HG03565 (cell line): Measurements from ENCODE around the gene RAPGEF1.
"Not testable (repeated sequence)": the region's sequence is repeated elsewhere in the genome, so short reads cannot be mapped to it uniquely, and the experiment has no call there.

Experiments
- ATAC-seq: cut with Tn5 transposase; IDR thresholded peaks from one replicate; pipeline ENCODE4 v1.9.1; 2021; ENCODE audit warnings: mild to moderate bottlenecking, moderate library complexity; ENCODE audit not compliant: unreplicated experiment

RAPGEF1 gene

DNA sequence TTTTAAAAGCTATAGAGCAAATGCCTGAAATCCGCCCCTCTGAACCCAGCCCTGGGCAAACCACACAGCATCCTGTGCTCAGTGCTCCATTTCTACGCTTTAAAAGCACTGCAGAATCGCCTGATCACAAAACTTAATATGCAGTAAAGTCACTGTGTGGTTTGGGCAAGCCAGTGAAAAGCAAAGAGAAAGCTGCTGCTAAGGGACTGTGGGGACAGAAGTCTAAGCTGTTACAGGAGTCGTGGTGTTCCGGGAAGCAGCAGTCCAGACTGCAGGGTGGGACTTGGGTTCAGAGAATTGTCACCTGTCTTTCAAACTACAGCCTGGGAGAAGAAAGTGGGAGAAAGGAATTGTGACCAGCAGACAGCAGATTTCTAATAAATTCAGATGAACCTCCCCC lies 8.2 kb downstream of the RAPGEF1 start:
- no peak for ATAC-seq

DNA sequence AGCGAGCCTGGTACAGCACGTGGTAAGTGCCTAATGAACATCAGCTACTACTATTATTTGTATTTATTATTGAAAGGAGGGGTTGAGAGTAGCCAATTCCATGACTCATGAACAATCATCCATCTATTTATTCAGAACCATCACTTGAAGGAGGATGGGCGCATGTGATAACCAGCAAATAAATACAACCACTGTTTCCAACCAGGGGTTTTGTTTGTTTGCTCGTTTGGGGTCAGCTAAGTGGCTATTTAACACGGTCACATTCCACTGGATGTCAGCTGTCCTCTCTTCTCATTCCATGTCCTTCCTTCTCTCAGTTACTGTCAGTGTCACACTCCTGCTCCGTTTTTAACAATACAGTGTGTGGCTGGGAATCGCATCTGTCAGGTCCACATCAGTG lies 8.6 kb downstream of the RAPGEF1 start:
- no peak for ATAC-seq

DNA sequence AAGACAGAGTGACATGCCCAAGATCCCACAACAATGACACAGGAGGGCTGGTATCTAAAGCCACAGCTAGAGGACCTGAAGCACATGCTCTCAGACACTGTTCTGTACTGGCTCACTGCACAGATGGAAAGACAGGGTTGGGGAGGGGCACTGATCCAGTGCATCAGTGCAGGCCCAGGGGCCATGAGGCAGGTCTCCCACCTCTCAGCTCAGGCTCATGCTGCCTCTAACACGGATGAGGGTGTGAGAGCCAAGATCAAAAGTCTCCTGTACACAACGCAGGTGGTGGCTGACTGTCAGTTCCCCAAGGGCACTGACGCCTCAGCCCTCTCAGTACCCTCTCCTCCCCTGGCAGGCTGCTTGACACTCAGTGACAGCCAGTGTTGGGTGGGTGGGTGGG lies 10.9 kb downstream of the RAPGEF1 start:
- peak; percentile 12 for ATAC-seq

DNA sequence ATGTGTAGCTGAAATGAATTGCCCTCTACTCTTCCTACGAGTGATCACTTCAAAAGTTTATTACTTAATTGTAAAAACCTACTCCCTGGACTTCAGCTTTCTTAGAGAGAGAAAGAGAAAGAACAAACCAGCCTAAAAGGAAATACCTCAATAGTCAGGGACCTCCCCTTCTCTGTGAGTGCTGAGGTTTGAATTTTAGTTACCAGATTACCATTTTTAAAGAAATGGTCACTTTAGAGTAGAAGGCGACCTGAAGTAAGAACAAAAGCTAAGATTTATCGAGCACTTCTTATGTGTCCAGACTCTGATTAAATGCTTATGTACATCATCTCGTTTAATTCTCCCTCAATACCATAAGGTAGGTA lies 11.3 kb downstream of the RAPGEF1 start:
- ATAC-seq = no peak

DNA sequence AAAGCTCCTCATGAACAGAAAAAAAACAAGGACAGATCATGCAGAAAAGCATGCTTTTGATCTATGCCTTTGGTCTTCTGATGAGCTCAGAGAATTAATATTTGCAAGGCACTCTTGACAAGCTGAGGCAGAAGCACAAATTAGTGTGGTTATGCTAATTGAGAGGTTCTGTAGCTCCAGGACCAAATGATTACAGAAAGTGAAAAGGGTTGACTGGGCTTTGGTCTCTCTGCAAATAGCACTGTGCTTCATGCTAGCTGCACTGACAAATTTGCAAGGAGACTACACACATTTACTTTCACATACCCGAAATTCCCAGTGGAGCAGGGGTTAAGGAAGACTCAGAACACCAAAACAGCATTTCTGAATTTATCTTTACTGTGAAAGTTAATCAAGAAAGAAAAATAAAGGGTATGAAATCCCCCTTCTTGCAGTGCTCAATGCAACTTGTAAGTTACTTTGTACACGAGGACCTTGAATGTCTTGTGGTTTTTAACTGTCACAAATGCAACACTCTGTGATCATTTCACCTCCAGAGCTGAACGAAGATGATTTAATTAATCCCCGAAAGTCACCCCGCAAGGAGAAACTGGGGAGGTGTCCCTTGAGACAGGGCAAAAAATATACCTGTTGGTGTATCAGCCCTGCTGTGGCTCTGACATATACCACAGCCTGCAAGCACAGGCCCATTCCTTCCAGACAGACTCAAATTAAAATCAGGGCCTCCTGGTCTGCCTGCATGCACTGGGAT lies 11.9 kb downstream of the RAPGEF1 start:
- ATAC-seq = no peak

DNA sequence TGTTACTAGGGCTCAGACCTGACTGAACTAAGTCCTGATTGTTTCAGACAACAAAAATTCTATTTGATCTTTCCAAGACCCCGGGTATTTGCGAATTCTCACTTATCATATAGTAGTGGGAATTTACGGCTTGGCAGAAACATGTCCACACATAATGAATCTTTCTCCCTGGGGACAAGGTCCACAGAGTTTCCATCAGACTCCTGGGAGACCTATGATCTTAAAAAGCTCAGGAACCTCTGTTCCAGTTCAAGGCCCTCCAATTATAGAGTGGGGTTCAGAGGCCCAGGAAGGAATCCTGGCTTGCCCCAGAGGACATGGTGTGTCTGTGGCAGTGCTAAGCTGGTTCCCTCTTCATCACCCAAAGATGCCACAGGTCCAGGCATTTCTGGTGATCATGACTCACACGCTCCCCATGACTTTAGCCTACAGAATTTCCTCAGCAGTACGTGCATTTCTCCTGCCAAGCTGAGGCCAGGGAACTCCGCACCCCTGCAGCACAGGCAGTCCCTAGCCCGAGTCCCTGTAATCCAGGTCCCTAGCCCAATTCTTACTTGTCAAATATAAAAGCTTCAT lies 12.6 kb downstream of the RAPGEF1 start:
- no peak for ATAC-seq

DNA sequence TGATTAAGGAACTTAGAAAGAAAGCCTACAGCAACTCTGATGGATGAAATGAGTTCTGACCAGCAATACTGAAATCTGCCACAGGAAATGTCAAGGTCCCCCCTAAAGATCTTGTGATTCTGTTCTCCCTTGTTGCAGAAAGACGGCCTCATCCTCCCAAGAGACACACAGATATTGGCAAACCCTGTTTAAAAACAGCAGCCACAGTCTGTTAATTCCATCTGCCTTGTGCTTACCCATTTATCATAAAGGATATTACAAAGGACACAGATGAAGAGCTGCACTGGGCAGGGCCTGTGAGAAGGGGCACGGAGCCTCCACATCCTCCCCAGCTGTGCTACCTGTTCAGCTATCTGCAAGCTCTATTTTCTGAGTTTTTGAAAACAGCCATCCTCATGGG lies 15.2 kb downstream of the RAPGEF1 start:
- ATAC-seq = no peak

DNA sequence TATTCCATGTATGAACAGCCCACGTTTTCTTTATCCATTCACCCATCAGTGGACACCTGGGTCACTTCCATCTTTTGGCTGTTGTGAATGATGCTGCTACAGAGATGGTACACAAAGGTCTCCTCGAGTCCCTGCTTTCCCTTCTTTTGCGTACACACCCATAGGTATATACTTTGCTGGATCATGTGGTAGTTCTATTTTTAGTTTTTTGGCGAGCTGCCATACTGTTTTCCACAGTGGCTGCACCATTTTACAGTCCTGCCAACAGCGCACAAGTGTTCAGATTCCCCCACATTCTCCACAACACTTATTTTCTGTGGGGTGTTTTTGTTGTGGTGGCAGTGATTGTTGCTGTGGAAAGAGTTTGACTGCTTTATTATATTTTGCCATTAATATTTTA lies 16.2 kb downstream of the RAPGEF1 start:
- no peak for ATAC-seq

DNA sequence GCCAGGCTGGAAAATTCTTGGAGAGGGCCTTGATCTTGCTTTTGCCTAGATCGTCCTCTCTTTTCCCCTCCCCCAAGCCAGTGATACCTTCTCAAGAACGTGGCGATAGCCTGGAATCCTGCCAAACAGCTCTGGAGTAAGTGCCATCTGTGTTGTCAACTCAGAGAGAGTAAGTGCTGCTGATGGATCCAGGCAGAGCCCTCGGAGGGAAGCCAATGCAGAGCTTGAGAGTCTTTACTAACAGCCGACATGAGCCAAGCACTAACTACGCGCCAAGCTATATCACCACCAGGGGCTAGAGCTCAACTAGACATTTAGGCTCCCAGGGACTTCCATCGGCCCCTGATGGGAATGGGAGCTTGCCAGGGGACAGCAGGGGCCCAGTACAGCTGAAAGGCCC lies 17.6 kb downstream of the RAPGEF1 start:
- no peak for ATAC-seq

DNA sequence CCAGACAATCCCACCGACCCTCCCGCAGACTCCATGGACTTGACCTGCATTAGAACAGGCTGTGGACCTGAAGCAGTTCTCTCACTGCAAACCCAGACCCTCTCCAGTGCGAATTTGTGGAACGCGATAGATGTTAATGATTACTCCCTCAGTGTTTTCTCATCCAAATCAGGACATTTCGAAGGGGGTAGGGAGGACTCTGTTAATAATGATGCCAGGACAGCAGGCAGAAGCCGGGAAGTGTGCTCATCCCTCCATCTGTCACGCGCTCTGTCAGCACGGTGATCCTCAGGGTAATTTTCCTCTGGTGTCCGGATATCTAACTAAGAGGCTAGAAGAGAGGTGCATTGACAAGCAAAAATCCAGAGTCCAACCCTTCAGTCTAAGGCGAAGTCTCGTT lies 18.8 kb downstream of the RAPGEF1 start:
- no peak for ATAC-seq

DNA sequence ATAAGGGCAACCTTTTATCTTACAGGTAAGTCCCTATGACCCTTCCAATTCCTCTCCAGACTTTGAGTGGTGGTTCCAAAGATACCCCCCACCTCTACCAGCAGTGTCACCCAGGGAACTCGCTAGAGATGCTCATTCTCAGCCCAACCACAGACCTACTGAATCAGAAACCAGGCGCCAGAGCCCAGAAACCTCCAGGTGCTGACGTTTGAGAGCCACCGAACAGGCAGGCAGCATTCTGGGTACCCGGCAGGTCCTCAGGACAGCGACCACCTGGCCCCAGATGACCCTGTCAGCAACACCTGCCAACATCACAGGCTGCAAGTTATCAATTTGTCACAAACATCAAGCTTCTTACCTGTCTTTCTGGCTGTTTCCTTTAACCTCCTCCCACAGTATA lies 19.5 kb downstream of the RAPGEF1 start:
- ATAC-seq = no peak

DNA sequence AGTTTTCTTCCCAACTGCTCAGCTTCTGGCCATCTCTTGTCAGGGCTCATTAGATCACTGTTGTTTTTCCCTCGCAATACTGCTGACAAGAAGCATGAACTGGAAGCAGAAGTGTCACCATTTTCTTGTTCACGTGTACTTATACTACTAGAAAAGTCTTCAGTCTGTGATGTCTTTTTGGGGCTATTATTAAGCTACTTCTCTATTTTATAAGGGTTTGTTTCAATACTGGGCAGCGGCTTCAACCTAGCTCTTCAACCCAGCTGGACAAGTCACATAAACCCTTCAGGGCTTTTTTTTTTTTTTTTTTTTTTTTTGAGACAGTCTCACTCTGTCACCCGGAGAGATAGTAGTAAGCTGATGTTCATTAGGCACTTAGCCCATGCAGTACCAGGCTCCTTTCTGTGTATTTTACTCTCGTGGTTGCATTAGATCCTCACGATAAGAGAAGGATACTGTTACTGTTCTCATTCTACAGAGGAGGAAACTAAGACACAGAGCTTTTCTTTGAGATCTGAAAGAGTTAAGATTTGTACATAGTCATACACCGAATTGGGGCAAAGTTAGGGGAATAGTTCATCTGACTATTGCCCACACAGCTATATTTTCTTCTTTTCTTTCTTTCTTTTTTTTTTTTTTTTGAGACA lies 20.5 kb downstream of the RAPGEF1 start:
- ATAC-seq = no peak

DNA sequence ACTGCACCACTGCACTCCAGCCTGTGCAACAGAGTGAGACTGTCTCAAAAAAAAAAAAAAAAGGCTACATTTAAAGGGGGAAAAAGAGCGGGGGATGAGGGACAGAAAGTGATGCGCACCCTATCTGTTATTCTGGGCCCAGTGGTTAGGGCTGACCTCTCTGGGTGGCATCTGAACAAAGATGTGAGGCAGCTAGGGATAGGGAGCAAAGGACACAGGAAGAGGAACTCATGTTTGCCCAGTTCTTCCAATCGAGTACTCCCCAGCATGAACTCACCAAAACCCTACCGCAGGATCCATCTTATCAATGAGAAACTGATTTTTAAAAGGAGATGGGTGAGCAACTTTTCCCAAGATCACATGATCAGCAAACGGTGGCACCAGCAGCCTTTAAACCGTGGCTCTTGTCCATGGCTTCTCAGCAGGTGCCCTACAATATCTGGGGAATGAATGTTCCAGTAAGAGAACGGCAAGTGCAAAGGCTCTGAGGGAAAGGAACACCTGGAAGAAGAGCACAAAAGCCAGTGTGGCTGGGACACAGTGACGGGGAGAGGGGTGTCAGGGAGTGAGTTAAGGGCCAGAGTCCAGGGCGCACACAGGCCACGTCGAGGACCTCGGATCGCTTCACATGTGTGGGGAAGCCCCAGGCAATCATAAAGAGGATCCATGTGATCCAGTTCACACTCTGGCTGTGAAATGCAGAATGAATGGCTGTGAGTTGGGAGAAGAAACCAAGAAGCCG lies 22.0 kb downstream of the RAPGEF1 start:
- no peak for ATAC-seq

DNA sequence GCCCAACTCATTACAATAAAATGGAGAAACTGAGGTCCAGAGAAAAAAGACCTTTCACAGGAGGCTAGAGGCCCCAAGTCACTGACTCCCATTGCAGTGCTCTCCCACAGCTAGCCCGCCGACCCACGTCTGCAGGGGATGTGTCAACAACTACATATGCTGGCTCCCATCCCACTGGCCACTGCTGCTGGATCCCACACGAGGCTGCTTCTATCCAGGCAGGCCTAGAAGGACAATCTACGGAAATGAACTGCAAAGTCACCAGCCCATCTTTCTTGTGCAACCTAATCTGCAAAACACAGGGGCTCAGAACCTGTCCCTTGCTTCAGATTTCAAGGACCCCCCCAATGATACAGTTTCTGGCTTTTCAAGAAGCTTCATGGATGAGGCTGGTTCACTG lies 24.0 kb downstream of the RAPGEF1 start:
- no peak for ATAC-seq

DNA sequence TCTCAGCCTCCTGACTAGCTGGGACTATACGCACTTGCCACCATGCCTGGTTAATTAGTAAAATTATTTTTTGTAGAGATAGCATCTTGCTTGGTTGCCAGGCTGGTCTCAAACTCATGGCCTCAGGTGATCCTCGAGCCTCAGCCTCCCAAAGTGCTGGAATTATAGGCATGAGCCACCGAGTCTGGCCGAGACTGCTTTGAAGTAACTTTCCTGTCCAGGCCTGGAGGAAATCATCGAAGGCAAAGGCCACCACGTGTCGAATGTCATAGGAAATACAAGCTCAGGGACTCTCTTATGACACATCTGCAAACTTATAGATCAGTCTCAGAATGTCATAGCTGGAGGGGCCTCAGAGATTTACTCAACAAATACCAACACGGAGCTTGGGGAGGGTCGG lies 25.1 kb downstream of the RAPGEF1 start:
- no peak for ATAC-seq

DNA sequence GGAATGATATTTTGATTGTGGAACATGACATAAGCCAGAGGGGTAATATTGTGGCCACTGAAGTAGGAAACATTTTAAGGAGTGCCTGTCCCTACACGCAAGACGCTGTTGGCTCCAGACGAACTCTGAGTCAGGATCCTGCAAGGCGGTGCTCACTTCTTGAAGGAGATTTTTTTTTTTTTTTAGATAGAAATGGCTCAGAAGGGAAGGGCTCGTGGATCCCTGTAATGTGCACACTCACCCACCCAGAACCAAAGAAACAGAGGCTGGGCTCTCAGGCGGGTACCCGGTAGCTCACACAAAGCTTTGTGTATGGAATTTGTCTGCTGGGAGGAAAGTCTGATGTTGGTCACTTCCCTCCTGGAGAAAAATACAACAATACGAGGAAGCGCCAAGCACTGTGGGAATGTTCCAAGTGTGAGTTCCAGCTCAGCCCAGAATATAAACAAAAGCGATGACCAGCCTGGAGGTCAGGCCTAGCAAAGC lies 25.7 kb downstream of the RAPGEF1 start:
- ATAC-seq = no peak

DNA sequence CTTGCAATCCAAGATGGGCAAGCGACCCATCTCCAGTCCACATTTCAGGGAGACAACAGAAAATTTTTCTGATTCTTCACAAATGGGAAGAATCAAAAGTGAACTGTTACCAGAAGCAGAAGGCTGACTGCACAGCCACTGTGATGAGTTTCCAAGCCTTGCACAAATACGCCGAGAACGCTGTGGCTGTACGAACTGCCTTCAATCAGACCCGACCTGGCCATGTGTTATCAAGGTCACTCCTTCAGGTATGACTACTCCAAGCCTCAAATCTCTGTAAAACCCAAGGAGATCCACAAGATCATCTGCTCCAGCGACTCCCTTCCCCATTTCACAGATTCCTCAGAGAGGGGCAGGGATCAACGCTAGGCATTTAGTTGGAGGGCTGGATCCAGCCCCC lies 26.9 kb downstream of the RAPGEF1 start:
- no peak for ATAC-seq

DNA sequence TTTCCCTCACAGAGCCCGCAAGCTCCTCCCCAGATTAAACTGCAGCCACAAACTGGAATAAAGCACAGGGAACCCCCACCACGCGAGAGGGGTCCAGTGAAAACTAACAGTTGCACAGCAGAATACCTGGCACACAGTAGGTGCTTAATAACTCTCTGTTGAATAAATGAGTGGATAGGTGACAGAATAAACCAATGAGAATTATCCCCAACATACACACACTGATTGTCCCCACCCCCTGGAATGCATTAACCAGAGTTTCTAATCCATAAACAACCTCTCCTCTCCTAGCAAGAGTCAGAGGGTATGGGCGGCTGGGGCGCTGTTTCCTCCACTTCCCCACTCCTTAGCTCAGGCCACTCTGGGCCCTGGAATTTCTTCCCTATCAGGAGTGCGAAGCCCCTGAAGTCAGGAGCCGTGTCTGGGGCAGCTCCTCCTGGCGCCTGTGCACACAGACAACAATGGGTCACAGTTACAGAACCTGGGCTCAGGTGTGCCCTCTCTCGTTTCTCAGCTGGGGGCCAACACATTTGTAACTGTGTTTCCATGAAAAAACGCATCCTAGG lies 27.6 kb downstream of the RAPGEF1 start:
- no peak for ATAC-seq

DNA sequence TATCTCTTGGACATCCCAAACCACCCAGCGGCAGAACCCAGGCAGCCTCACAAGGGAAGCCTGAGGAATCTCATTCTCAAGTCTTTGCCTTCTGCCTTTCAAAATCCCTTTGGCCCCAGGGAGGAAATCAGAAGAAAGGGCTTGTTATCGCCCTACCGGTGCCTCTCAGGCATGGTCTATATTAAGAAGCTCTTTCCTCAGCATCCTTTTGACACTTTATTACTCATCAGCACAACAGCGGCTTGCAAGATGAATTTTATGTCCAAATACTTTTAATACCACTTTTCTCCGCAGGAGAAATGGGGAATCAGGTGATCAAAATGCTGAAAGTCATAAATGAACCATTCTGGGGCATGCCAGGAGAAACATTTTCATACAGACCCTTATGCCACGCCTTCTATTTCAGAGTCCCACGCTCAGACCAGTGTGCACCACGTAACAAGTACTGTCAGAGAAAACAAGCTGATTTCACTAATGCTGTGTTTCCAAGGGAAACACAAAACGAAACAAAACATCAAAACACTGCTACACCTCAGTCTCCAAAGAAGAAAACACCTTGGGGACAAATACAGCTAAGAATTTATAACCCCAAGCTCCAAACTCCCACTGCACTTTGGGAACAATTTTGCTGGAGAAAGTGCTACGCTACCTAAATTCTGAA lies 30.0 kb downstream of the RAPGEF1 start:
- ATAC-seq = peak; percentile 65

DNA sequence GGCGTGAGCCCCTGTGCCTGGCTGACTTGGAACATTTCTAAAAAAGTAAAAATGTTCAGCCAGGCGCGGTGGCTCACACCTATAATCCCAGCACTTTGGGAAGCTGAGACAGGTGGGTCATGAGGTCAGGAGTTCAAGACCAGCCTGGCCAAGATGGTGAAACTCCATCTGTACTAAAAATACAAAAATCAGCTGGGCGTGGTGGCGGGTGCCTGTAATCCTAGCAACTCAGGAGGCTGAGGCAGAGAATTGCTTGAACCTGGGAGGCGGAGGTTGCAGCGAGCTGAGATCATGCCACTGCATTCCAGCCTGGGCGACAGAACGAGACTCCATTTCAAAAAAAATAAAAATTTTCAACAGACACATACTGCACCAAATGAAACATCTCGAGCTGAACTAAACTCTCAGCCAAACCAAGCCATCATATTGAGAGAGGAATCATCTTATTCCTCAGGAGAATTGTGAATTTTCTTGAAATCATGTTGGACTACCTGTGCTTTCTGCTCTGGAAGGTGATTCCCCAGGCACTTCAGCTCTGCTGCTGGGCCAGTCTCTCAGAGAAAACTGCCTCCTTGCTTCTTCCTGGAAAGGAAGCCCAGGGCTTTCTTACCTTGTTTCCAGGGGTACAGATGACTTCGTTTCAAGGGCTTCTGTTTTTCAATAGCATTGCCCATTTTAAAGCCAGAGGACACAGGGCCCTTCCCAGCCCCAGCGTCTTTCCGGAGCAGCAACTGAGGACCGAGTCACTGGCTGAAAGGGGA lies 30.7 kb downstream of the RAPGEF1 start:
- not testable (repeated sequence) for ATAC-seq
